Activated T-helper 1 cell treated with anti-CD3 and anti-CD28 coated beads, Interleukin-12 subunit alpha, Interleukin-12 subunit beta, Interleukin-2, Interleukin-4 antibody, amounts not matched to agents 30 ng/mL and 10 ng/mL and 1 ng/mL, durations not matched to agents 14 hours and 24 hours and 36 hours (primary cell): ENCODE data around the gene GLS2. TPM values are rescaled to one million over a fixed set of nuclear protein-coding genes. Genes with fewer than 3 reads are reported as not detected.

Experiments used
- total RNA-seq: library from RNA; stranded (reverse); gene quantifications from 2 replicates; pipeline ENCODE4 v1.2.3, GENCODE V29; 2022

Gene GLS2
- total RNA-seq, 1 donor from 2014 or later = 2.6 TPM

Other genes with a start within 250 kb of the GLS2 start
- 71.0 and 83.9 TPM in 2 replicates for gene ANKRD52, start 229.8 kb downstream of the GLS2 start, total RNA-seq
- gene COQ10A, start 221.2 kb downstream of the GLS2 start, total RNA-seq = 17.8 and 18.0 TPM in 2 replicates
- 269 and 280 TPM in 2 replicates for gene CS, start 187.8 kb downstream of the GLS2 start, total RNA-seq
- gene CNPY2, start 172.2 kb downstream of the GLS2 start, total RNA-seq = 170 and 172 TPM in 2 replicates
- gene PAN2, start 154.2 kb downstream of the GLS2 start, total RNA-seq = 20.9 and 21.3 TPM in 2 replicates
- 40.0 and 43.3 TPM in 2 replicates for gene IL23A, start 149.3 kb downstream of the GLS2 start, total RNA-seq
- 70.2 and 71.3 TPM in 2 replicates for gene STAT2, start 128.1 kb downstream of the GLS2 start, total RNA-seq
- not detected in 2 replicates for gene APOF, start 125.3 kb downstream of the GLS2 start, total RNA-seq
- 44.9 and 45.8 TPM in 2 replicates for gene TIMELESS, start 38.7 kb downstream of the GLS2 start, total RNA-seq
- not detected in 2 replicates for gene MIP, start 33.5 kb downstream of the GLS2 start, total RNA-seq
- gene SPRYD4, start 19.6 kb downstream of the GLS2 start, total RNA-seq = 5.0 and 5.5 TPM in 2 replicates
- gene RBMS2, start 33.7 kb upstream of the GLS2 start, total RNA-seq = 4.0 and 6.5 TPM in 2 replicates
- 119 and 126 TPM in 2 replicates for gene BAZ2A, start 142.2 kb upstream of the GLS2 start, total RNA-seq
- gene ATP5F1B, start 157.8 kb upstream of the GLS2 start, total RNA-seq = 714 and 716 TPM in 2 replicates
- gene PTGES3, start 200.1 kb upstream of the GLS2 start, total RNA-seq = 301 and 302 TPM in 2 replicates
- gene NACA, start 237.1 kb upstream of the GLS2 start, total RNA-seq = 942 and 963 TPM in 2 replicates